Measurements from ENCODE around the gene CD300C.

Gene CD300C

DNA sequence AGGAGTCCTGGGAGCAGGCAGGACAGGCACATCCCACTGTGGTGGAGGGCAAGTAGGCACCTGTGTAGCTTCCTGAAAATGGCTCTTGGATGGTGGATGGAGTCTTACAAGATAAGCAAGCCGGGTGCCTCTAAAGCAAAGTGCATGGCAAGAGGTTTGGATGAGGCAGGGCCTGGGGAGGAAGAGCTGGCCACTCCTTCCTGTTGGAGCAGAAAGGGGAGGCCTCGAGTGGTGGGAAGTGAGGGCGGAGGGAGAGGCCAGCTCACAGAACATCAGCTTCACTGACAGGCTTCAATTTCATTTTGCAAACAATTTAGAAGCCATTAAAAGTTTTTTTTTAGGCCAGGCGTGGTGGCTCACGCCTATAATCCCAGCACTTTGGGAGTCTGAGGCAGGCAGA, 48.4 kb downstream of the CD300C start:
- no peaks in the 10 kb centered on the region for H3K36me3 ChIP-seq (ENCODE audit: insufficient read depth, low read length)
- no peak overlapping the region for H3K4me3 ChIP-seq (ENCODE audit: low read length)
- H3K9ac ChIP-seq (ENCODE audit: low read depth, low read length): no peak overlapping the region
- H3K4me1 ChIP-seq (ENCODE audit: control insufficient read depth, insufficient read depth, low read length): no peaks in the 10 kb centered on the region
- H3K27me3 ChIP-seq (ENCODE audit: control insufficient read depth, insufficient read depth, low read length): no peaks in the 10 kb centered on the region
- no peak overlapping the region for H3K4me2 ChIP-seq (ENCODE audit: low read length)
- H3K9me3 ChIP-seq (replicated peaks; ENCODE audit: low read length): no peaks in the 10 kb centered on the region

- H3K36me3 ChIP-seq (ENCODE audit: insufficient read depth, low read length): no peaks in the 10 kb centered on the region
- no peak overlapping the region for H3K4me2 ChIP-seq (ENCODE audit: low read length)
- H3K4me1 ChIP-seq (ENCODE audit: control insufficient read depth, insufficient read depth, low read length): no peaks in the 10 kb centered on the region
- H3K9ac ChIP-seq (ENCODE audit: low read depth, low read length): no peak overlapping the region
- no peaks in the 10 kb centered on the region for H3K9me3 ChIP-seq (replicated peaks; ENCODE audit: low read length)
- no peak overlapping the region for H3K4me3 ChIP-seq (ENCODE audit: low read length)
- no peaks in the 10 kb centered on the region for H3K27me3 ChIP-seq (ENCODE audit: control insufficient read depth, insufficient read depth, low read length)
These were observed 52.5 kb downstream of the CD300C start for GRCh38 chr17:74493331-74493833.

DNA sequence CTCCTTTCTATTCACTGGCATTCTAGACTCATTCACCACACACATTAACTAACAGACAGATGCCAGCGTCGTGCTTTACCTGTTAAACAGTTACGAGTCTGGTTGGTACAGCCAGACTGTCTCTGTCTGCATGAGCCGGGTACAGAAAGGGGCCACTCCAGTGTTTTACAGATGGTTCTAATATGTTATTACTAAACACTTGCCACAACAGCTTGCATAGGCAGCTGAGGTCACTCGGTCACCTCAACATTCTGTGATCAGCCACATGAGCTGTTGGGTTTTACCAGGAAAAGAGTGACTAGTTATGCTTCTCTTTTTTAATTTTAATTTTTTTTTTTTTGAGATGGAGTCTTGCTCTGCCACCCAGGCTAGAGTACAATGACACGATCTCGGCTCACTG, 54.3 kb downstream of the CD300C start:
- Histone ChIP-seq H3K36me3 (ENCODE audit: insufficient read depth, low read length) (no peaks in the 10 kb centered on the region), H3K27me3 (ENCODE audit: control insufficient read depth, insufficient read depth, low read length) (no peaks in the 10 kb centered on the region), H3K9ac (ENCODE audit: low read depth, low read length) (no peak overlapping the region), H3K4me3 (ENCODE audit: low read length) (no peak overlapping the region), H3K4me2 (ENCODE audit: low read length) (no peak overlapping the region), H3K9me3 (replicated peaks; ENCODE audit: low read length) (no peaks in the 10 kb centered on the region), H3K4me1 (ENCODE audit: control insufficient read depth, insufficient read depth, low read length) (no peaks in the 10 kb centered on the region)

All from skeletal muscle satellite cell (primary cell).